Adrenal gland (tissue), 5 donors: ENCODE measurements around the gene SPPL3.

Experiments used
- POLR2A ChIP-seq, 2 donors: fragments of 450-650 bp; IDR thresholded peaks; one replicate each; pipeline ENCODE4 v1.6.1; 2017; ENCODE audit warnings: antibody characterized with exemption in 2 of 2, mild to moderate bottlenecking in 2 of 2, moderate library complexity in 1 of 2
- TF ChIP-seq, protein P1 (sequence below), 6 experiments: fragments of 450-650 bp in 4 of 6; fragments of 200-600 bp in 2 of 6; sonication (generic) in 1 of 6; IDR thresholded peaks; 1 replicate in 5 of 6; 2 replicates in 1 of 6; pipeline versions ENCODE4 v1.5.1 to v1.8.0; 2016 to 2021; ENCODE audit warnings: antibody characterized with exemption in 6 of 6, mild to moderate bottlenecking in 2 of 6, moderate library complexity in 1 of 6
- donor health status: DM: no; HTN: no; CAD: no.

DNA sequence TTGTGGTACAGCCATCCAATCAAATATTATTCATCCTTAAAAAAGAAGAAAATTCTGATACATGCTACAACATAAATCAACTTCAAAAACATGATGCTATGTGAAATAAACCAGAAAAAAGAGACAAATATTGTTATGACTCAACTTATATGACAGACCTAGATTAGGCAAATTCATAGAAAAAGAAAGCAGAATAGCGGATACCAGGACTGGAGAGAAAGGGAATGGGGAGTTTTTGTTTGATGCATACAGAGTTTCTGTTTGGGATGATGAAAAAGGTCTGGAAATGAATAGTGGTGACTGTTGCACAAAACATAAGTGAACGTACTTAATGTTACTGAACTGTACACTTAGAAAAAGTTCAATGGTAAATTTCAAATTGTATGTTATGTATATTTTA is 82.3 kb downstream of the SPPL3 start:
- TF ChIP-seq, protein P1, sequence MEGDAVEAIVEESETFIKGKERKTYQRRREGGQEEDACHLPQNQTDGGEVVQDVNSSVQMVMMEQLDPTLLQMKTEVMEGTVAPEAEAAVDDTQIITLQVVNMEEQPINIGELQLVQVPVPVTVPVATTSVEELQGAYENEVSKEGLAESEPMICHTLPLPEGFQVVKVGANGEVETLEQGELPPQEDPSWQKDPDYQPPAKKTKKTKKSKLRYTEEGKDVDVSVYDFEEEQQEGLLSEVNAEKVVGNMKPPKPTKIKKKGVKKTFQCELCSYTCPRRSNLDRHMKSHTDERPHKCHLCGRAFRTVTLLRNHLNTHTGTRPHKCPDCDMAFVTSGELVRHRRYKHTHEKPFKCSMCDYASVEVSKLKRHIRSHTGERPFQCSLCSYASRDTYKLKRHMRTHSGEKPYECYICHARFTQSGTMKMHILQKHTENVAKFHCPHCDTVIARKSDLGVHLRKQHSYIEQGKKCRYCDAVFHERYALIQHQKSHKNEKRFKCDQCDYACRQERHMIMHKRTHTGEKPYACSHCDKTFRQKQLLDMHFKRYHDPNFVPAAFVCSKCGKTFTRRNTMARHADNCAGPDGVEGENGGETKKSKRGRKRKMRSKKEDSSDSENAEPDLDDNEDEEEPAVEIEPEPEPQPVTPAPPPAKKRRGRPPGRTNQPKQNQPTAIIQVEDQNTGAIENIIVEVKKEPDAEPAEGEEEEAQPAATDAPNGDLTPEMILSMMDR (IDR thresholded peaks at IDR 0.05): no peak
- TF ChIP-seq POLR2A (IDR thresholded peaks at IDR 0.05): no peak
